Upper lobe of left lung (tissue), 6 donors: ENCODE measurements around the gene GINS1. TPM values are rescaled to one million over a fixed set of nuclear protein-coding genes. Genes with fewer than 3 reads are reported as not detected.
A peak's percentile ranks its signal among the peaks of the same experiment; 100 is the strongest.
"Not testable (repeated sequence)": the region's sequence is repeated elsewhere in the genome, so short reads cannot be mapped to it uniquely, and the experiment has no call there.

ENCODE experiments used
- ATAC-seq, 2 donors: fragments of 200-7000 bp; cut with Tn5 transposase; one replicate each; pipeline ENCODE4 v1.9.1; 2022; ENCODE audit warnings: mild to moderate bottlenecking in 2 of 2, moderate library complexity in 2 of 2; ENCODE audit not compliant: low FRiP score in 2 of 2
- DNase-seq, 2 donors: peaks; one replicate each; pipeline ENCODE4 v3.0.0-alpha.2; 2019 to 2020
- H3K27ac ChIP-seq, 4 donors: fragments of 200-600 bp; sonication (generic); one replicate each; pipeline ENCODE4 v1.5.1; 2016 to 2019
- H3K27me3 ChIP-seq, 4 donors: fragments of 200-600 bp; sonication (generic); one replicate each; pipeline ENCODE4 v1.5.1; 2017 to 2019
- H3K36me3 ChIP-seq, 4 donors: fragments of 200-600 bp; sonication (generic); one replicate each; pipeline ENCODE4 v1.5.1; 2016 to 2019
- H3K4me1 ChIP-seq, 4 donors: fragments of 200-600 bp; sonication (generic); one replicate each; pipeline ENCODE4 v1.5.1; 2018 to 2019
- H3K4me3 ChIP-seq, 4 donors: fragments of 200-600 bp; sonication (generic); one replicate each; pipeline ENCODE4 v1.5.1; 2017 to 2019; ENCODE audit warnings: mild to moderate bottlenecking in 2 of 4, moderate library complexity in 1 of 4
- H3K9me3 ChIP-seq, 4 donors: fragments of 200-600 bp; sonication (generic); one replicate each; pipeline ENCODE4 v1.5.1; 2018 to 2019
- EP300 ChIP-seq, 4 donors: sonication (generic); formaldehyde crosslinking; IDR thresholded peaks; one replicate each; pipeline ENCODE4 v1.5.1; 2017; ENCODE audit warnings: antibody characterized with exemption in 4 of 4, control low read depth in 2 of 4
- POLR2A ChIP-seq, 4 donors: fragments of 450-650 bp; IDR thresholded peaks; one replicate each; pipeline ENCODE4 v1.5.1; 2016 to 2017; ENCODE audit warnings: antibody characterized with exemption in 4 of 4, mild to moderate bottlenecking in 2 of 4
- POLR2AphosphoS5 ChIP-seq, 2 donors: sonication (generic); formaldehyde crosslinking; IDR thresholded peaks; one replicate each; pipeline ENCODE4 v1.5.1; 2017; ENCODE audit warnings: antibody characterized with exemption in 2 of 2
- WGBS, 2 donors: methylation state at CpG; one replicate each; pipeline ENCODE4 v1.1.5; 2017 to 2018; 5-methylcytosine and 5-hydroxymethylcytosine counted together
- total RNA-seq, 6 donors: library from RNA; depleted of rRNA in 4 of 6; stranded (reverse); fragments of >200 nt in 4 of 6; gene quantifications; one replicate each; pipeline versions ENCODE4 v1.1.0 to v1.2.1, GENCODE V29; 2016 to 2021
- TF ChIP-seq, protein P1 (sequence below), 6 experiments: fragments of 450-650 bp in 4 of 6; fragments of 200-600 bp in 2 of 6; sonication (generic) in 2 of 6; IDR thresholded peaks; one replicate each; pipeline ENCODE4 v1.5.1; 2016 to 2019; ENCODE audit warnings: antibody characterized with exemption in 6 of 6
- donor health status: DM: no; HTN: no; CAD: no; lungs with moderate emphysema.
- donor health status: DM: no; HTN: yes; CAD: no; lungs with severe emphysema.

Gene GINS1
- total RNA-seq, 6 donors from 2014 or later, result under 0.01 to 1.8 (median 0.77) TPM

- H3K27ac ChIP-seq, result no peak overlapping the region
- no peak for DNase-seq
These were observed 12.5 kb upstream of the GINS1 start for GRCh38 chr20:25394996-25395395.

GRCh38 chr20:25397096-25397495 lies 10.4 kb upstream of the GINS1 start:
- Histone ChIP-seq H3K4me3 (no peak overlapping the region), H3K27ac (no peak overlapping the region), H3K36me3 (no peaks in the 10 kb centered on the region), H3K4me1 (no peaks in the 10 kb centered on the region), H3K9me3 (peaks cover 0 to 6% (median 0%) of the 10 kb centered on the region in 4 donors), H3K27me3 (no peaks in the 10 kb centered on the region)
- no peak for ATAC-seq
- DNase-seq, result no peak
- WGBS, 2 donors, result 85 to 88% methylated on average over 6 of the region's 6 CpGs
- TF ChIP-seq POLR2A (IDR thresholded peaks at IDR 0.05) (no peak), EP300 (IDR thresholded peaks at IDR 0.05) (no peak), POLR2AphosphoS5 (IDR thresholded peaks at IDR 0.05) (no peak)
- TF ChIP-seq, protein P1, sequence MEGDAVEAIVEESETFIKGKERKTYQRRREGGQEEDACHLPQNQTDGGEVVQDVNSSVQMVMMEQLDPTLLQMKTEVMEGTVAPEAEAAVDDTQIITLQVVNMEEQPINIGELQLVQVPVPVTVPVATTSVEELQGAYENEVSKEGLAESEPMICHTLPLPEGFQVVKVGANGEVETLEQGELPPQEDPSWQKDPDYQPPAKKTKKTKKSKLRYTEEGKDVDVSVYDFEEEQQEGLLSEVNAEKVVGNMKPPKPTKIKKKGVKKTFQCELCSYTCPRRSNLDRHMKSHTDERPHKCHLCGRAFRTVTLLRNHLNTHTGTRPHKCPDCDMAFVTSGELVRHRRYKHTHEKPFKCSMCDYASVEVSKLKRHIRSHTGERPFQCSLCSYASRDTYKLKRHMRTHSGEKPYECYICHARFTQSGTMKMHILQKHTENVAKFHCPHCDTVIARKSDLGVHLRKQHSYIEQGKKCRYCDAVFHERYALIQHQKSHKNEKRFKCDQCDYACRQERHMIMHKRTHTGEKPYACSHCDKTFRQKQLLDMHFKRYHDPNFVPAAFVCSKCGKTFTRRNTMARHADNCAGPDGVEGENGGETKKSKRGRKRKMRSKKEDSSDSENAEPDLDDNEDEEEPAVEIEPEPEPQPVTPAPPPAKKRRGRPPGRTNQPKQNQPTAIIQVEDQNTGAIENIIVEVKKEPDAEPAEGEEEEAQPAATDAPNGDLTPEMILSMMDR (IDR thresholded peaks at IDR 0.05), result no peak

More at GRCh38 chr20:25394996-25395395, 12.5 kb upstream of the GINS1 start:
- Histone ChIP-seq H3K4me1 (peaks cover under 1 to 5% (median 3%) of the 10 kb centered on the region in 4 donors), H3K27me3 (no peaks in the 10 kb centered on the region), H3K36me3 (no peaks in the 10 kb centered on the region), H3K4me3 (no peak overlapping the region), H3K9me3 (no peaks in the 10 kb centered on the region)
- ATAC-seq, result no peak
- TF ChIP-seq, protein P1 (IDR thresholded peaks at IDR 0.05), result no peak
- WGBS, 2 donors, result 92 to 95% methylated on average over 6 of the region's 6 CpGs

DNA sequence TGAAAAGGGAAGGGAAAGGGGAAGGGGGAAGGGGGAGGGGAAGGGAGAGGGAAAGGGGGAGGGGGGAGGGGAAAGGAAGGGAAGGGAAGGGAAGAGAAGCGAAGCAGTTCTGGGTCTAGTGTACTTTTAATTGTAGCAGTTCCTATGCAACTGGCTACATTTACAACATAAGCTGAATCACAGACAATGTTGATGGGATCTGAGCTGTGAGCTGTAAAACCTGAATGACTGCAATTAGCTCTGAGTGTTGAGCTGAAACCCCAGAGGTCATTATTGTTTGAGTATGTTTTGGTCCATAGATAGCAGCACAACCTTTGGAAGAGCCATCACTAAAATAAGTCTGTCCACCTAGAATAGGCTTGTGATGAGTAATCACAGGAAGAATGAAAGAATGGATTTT lies 9.7 kb upstream of the GINS1 start:
- TF ChIP-seq, protein P1 (IDR thresholded peaks at IDR 0.05), result no peak
- TF ChIP-seq EP300 (IDR thresholded peaks at IDR 0.05) (no peak), POLR2A (IDR thresholded peaks at IDR 0.05) (no peak), POLR2AphosphoS5 (IDR thresholded peaks at IDR 0.05) (no peak)
- H3K4me1 ChIP-seq, result no peaks in the 10 kb centered on the region
- 29 to 57% methylated on average over 1 of the region's 1 CpG for WGBS, 2 donors
- H3K4me3 ChIP-seq, result no peak overlapping the region
- no peak for ATAC-seq
- no peaks in the 10 kb centered on the region for H3K36me3 ChIP-seq
- DNase-seq, result no peak
- H3K27me3 ChIP-seq, result no peaks in the 10 kb centered on the region
- H3K27ac ChIP-seq, result no peak overlapping the region
- H3K9me3 ChIP-seq, result peaks cover 0 to 14% (median 6%) of the 10 kb centered on the region in 4 donors

GRCh38 chr20:25398376-25399036 lies 9.0 kb upstream of the GINS1 start:
- ATAC-seq (no peak), DNase-seq (no peak)
- H3K9me3 ChIP-seq, result peaks cover 0 to 20% (median 12%) of the 10 kb centered on the region in 4 donors
- H3K27me3 ChIP-seq, result no peaks in the 10 kb centered on the region
- H3K36me3 ChIP-seq, result no peaks in the 10 kb centered on the region
- 57 to 59% methylated on average over 4 of the region's 4 CpGs for WGBS, 2 donors
- no peak overlapping the region for H3K27ac ChIP-seq
- no peak overlapping the region for H3K4me3 ChIP-seq
- no peaks in the 10 kb centered on the region for H3K4me1 ChIP-seq
- TF ChIP-seq POLR2AphosphoS5 (IDR thresholded peaks at IDR 0.05) (no peak), EP300 (IDR thresholded peaks at IDR 0.05) (no peak), POLR2A (IDR thresholded peaks at IDR 0.05) (no peak)
- TF ChIP-seq, protein P1 (IDR thresholded peaks at IDR 0.05), result no peak

- no peaks in the 10 kb centered on the region for H3K27me3 ChIP-seq
- 11 to 27% methylated on average over 5 of the region's 5 CpGs for WGBS, 2 donors
- H3K4me1 ChIP-seq, result no peaks in the 10 kb centered on the region
- TF ChIP-seq POLR2AphosphoS5 (IDR thresholded peaks at IDR 0.05), result no peak
- TF ChIP-seq, protein P1 (IDR thresholded peaks at IDR 0.05), result peak in 5 of 6 experiments; percentile 51 to 62 (median 57)
- peaks cover 0 to 25% (median 13%) of the 10 kb centered on the region in 4 donors for H3K9me3 ChIP-seq
- DNase-seq, result no peak
- peak in 1 of 2 donors; percentile 89 for ATAC-seq
- H3K27ac ChIP-seq, result no peak overlapping the region
- H3K36me3 ChIP-seq, result no peaks in the 10 kb centered on the region
- no peak overlapping the region for H3K4me3 ChIP-seq
These were observed 8.4 kb upstream of the GINS1 start for GRCh38 chr20:25399037-25399430.

GRCh38 chr20:25400291-25400732 lies 7.2 kb upstream of the GINS1 start:
- H3K36me3 ChIP-seq, H3K4me3 ChIP-seq, DNase-seq, H3K27ac ChIP-seq, H3K27me3 ChIP-seq, H3K4me1 ChIP-seq, ATAC-seq: not testable (repeated sequence)
- H3K9me3 ChIP-seq, result peaks cover 0 to 27% (median 13%) of the 10 kb centered on the region in 4 donors
- WGBS, 2 donors, result 79 to 81% methylated on average over 7 to 11 of the region's 11 CpGs
